Panc1 (cell line): ENCODE data around the gene CCDC107. TPM values are rescaled to one million over a fixed set of nuclear protein-coding genes. Genes with fewer than 3 reads are reported as not detected.

Experiments
- ATAC-seq: fragments of 200-7000 bp; cut with Tn5 transposase; 2 replicates; pipeline ENCODE4 v1.9.1; 2020; ENCODE audit warnings: mild to moderate bottlenecking, moderate library complexity
- BruUV-seq: library from RNA; stranded (reverse); fragments of 400-500 nt; replicated peaks from 2 replicates; lab custom pipeline; 2021; lab: Mats Ljungman, UMichigan
- CTCF ChIA-PET: fragments of 300-600 bp; sonication (Branson Sonifier 250); formaldehyde crosslinking; loops from one replicate; lab custom pipeline; 2022; ENCODE audit warnings: antibody characterized with exemption; lab: Charles Lee
- POLR2A ChIA-PET: fragments of 300-600 bp; sonication (Branson Sonifier 250); formaldehyde crosslinking; loops from one replicate; lab custom pipeline; 2022; ENCODE audit warnings: antibody characterized with exemption; lab: Charles Lee
- DNase-seq: peaks from one replicate; pipeline ENCODE4 v3.0.0-alpha.2; 2010; ENCODE audit warnings: low read depth, low spot score
- H3K27ac ChIP-seq: 2 replicates; pipeline ENCODE4 v1.5.1; 2011; ENCODE audit warnings: mild to moderate bottlenecking, low read length, inconsistent platforms
- H3K27me3 ChIP-seq: fragments of 200-500 bp; sonication (Bioruptor generic); 2 replicates; pipeline ENCODE4 v1.6.0; 2014; ENCODE audit warnings: low read length, inconsistent platforms; ENCODE audit not compliant: control insufficient read depth, insufficient read depth
- H3K36me3 ChIP-seq: fragments of 200-500 bp; sonication (Bioruptor generic); 2 replicates; pipeline ENCODE4 v1.5.1; 2014; ENCODE audit warnings: inconsistent platforms, mild to moderate bottlenecking, low read length, moderate library complexity; ENCODE audit not compliant: control insufficient read depth, insufficient read depth
- H3K4me1 ChIP-seq: 2 replicates; pipeline ENCODE4 v1.5.1; 2011; ENCODE audit warnings: inconsistent platforms, mild to moderate bottlenecking, low read length, moderate library complexity; ENCODE audit not compliant: control insufficient read depth, insufficient read depth
- H3K4me3 ChIP-seq, 2 experiments: 2 replicates each; pipeline ENCODE4 v1.5.1; 2011 to 2012; ENCODE audit warnings: low read depth in 2 of 2, low read length in 2 of 2, mild to moderate bottlenecking in 2 of 2, inconsistent platforms in 1 of 2, moderate library complexity in 1 of 2
- H3K9me3 ChIP-seq: fragments of 200-500 bp; sonication (Bioruptor generic); 2 replicates; pipeline ENCODE4 v1.5.1; 2014; ENCODE audit warnings: low read depth, mild to moderate bottlenecking, inconsistent platforms, low read length, moderate library complexity; ENCODE audit not compliant: control insufficient read depth, insufficient read depth
- CTCF ChIP-seq: fragments of 450-650 bp; IDR thresholded peaks from 2 replicates; pipeline ENCODE4 v1.5.1; 2017; ENCODE audit warnings: mild to moderate bottlenecking
- POLR2AphosphoS5 ChIP-seq: IDR thresholded peaks from 2 replicates; pipeline ENCODE4 v1.6.1; 2012; ENCODE audit warnings: mild to moderate bottlenecking, low read depth, low read length, moderate library complexity
- REST ChIP-seq, 2 experiments: IDR thresholded peaks; 2 replicates each; pipeline ENCODE4 v1.6.1; 2011 to 2012; ENCODE audit warnings: low read depth in 2 of 2, control low read depth in 1 of 2, low read length in 1 of 2, mild to moderate bottlenecking in 1 of 2, moderate library complexity in 1 of 2; ENCODE audit not compliant: insufficient read depth in 1 of 2
- SIN3A ChIP-seq: IDR thresholded peaks from 2 replicates; pipeline ENCODE4 v1.6.1; 2012; ENCODE audit warnings: low read depth, mild to moderate bottlenecking, low read length, moderate library complexity, borderline replicate concordance; ENCODE audit not compliant: insufficient read depth
- TCF7L2 ChIP-seq: IDR thresholded peaks from 2 replicates; pipeline ENCODE4 v1.6.1; 2011; ENCODE audit warnings: mild to moderate bottlenecking, low read depth, low read length, inconsistent platforms
- in situ Hi-C: cut with HindIII; loops from 2 replicates; pipeline ENCODE4 v1.10.0; 2016; ENCODE audit warnings: low sequenced_read_pairs, low pct_unique_long_range_greater_than_20kb
- intact Hi-C: fragments of 100-400 bp; cut with micrococcal nuclease; formaldehyde crosslinking; loops from one replicate; pipeline ENCODE4 v1.10.0; 2022; ENCODE audit not compliant: unreplicated experiment
- total RNA-seq: library from RNA; stranded (reverse); gene quantifications from one replicate; pipeline ENCODE4 v1.2.1, GENCODE V29; 2021; ENCODE audit not compliant: unreplicated experiment

CCDC107 gene
- total RNA-seq, 1 experiment from 2014 or later, result 39.9 TPM

- peak overlapping the region; percentile 44 for H3K27ac ChIP-seq
- no peak overlapping the region; a peak in 1 of 4 replicates for H3K4me3 ChIP-seq
- peaks cover 28% of the 10 kb centered on the region for H3K4me1 ChIP-seq
- no peaks in the 10 kb centered on the region for H3K27me3 ChIP-seq
- in situ Hi-C loops (no loop called here), intact Hi-C loops (no loop called here)
- H3K9me3 ChIP-seq, result no peaks in the 10 kb centered on the region
- POLR2A ChIA-PET, result interaction anchor here (0.6 to 0.7 kb wide), 4 partner anchors 13 to 51 kb away, joined by 3 to 14 read pairs (median 12); partner anchors contain the start of gene CA9
- ATAC-seq (no peak), DNase-seq (no peak)
- BruUV-seq, result no TSS peak
- peaks cover 10% of the 10 kb centered on the region; the same call in 1 of the 2 replicates for H3K36me3 ChIP-seq
- CTCF ChIA-PET, result interaction anchor here (0.5 to 1.3 kb wide), 2 partner anchors 10 to 33 kb away, joined by 4 to 8 read pairs; no protein-coding TSS in a partner anchor
- TF ChIP-seq POLR2AphosphoS5, result peak; percentile 4; the same call in 1 of the 2 replicates
- TF ChIP-seq TCF7L2, result no peak
- TF ChIP-seq SIN3A, result no peak
- no peak for TF ChIP-seq REST (IDR thresholded peaks at IDR 0.05; ENCODE audit: insufficient read depth in 1 of 2, low read depth in 2 of 2, low read length in 1 of 2)
- TF ChIP-seq CTCF, result no peak
These were observed 28.4 kb downstream of the CCDC107 start for GRCh38 chr9:35686222-35687203.

GRCh38 chr9:35687306-35687705 is 29.2 kb downstream of the CCDC107 start:
- no peak for TF ChIP-seq CTCF
- Histone ChIP-seq H3K4me1 (peaks cover 31% of the 10 kb centered on the region), H3K27ac (peak overlapping the region; percentile 44), H3K4me3 (no peak overlapping the region; a peak in 1 of 4 replicates), H3K27me3 (no peaks in the 10 kb centered on the region), H3K36me3 (peaks cover 10% of the 10 kb centered on the region; the same call in 1 of the 2 replicates), H3K9me3 (no peaks in the 10 kb centered on the region)
- no TSS peak for BruUV-seq
- DNase-seq (no peak), ATAC-seq (no peak)
- CTCF ChIA-PET, result interaction anchor here (0.6 kb wide), 1 partner anchor 70 kb away, joined by 10 read pairs; no protein-coding TSS in a partner anchor
- intact Hi-C loops (no loop called here), in situ Hi-C loops (no loop called here)
- POLR2A ChIA-PET, result no interaction called here
